Activated CD4-positive, alpha-beta T cell treated with anti-CD3 and anti-CD28 coated beads, Interleukin-2, Interleukin-4, amounts not matched to agents 100 ng/mL and 50 ng/mL, durations not matched to agents 16 hours and 8 hours (primary cell): ENCODE data around the gene IGSF9.

Experiments used
- DNase-seq: peaks from one replicate; pipeline ENCODE4 v3.0.0-alpha.2; 2020; ENCODE audit warnings: low spot score

IGSF9 gene

GRCh38 chr1:159945483-159946241 lies at the start of gene IGSF9:
TSS of gene IGSF9 (minus strand) at chr1:159945613. CDS start at chr1:159943454, 2,159 bp downstream.
- DNase-seq = peak; percentile 37

GRCh38 chr1:159994896-159995295 lies 49.5 kb upstream of the IGSF9 start:
- DNase-seq = no peak

GRCh38 chr1:159993911-159994310 lies 48.5 kb upstream of the IGSF9 start:
- DNase-seq = no peak

GRCh38 chr1:159992161-159992560 lies 46.7 kb upstream of the IGSF9 start:
- no peak for DNase-seq

GRCh38 chr1:159991513-159991912 lies 46.1 kb upstream of the IGSF9 start:
- peak; percentile 17 for DNase-seq

GRCh38 chr1:159990005-159990404 lies 44.6 kb upstream of the IGSF9 start:
- DNase-seq = no peak

GRCh38 chr1:159989581-159989980 lies 44.2 kb upstream of the IGSF9 start:
- no peak for DNase-seq

GRCh38 chr1:159988006-159988405 lies 42.6 kb upstream of the IGSF9 start:
- DNase-seq = no peak

- no peak for DNase-seq
Observed at GRCh38 chr1:159987186-159987585, 41.8 kb upstream of the IGSF9 start.

- no peak for DNase-seq
Observed at GRCh38 chr1:159986531-159986930, 41.1 kb upstream of the IGSF9 start.

GRCh38 chr1:159986093-159986492 lies 40.7 kb upstream of the IGSF9 start:
- no peak for DNase-seq

- no peak for DNase-seq
Observed at GRCh38 chr1:159985473-159985872, 40.1 kb upstream of the IGSF9 start.

- no peak for DNase-seq
Observed at GRCh38 chr1:159983681-159984080, 38.3 kb upstream of the IGSF9 start.

GRCh38 chr1:159982280-159982679 lies 36.9 kb upstream of the IGSF9 start:
- DNase-seq = no peak

- DNase-seq = no peak
Observed at GRCh38 chr1:159981351-159982055, 36.1 kb upstream of the IGSF9 start.

GRCh38 chr1:159980786-159981185 lies 35.4 kb upstream of the IGSF9 start:
- no peak for DNase-seq

GRCh38 chr1:159980076-159980475 lies 34.7 kb upstream of the IGSF9 start:
- DNase-seq = no peak

- DNase-seq = no peak
Observed at GRCh38 chr1:159979257-159979656, 33.8 kb upstream of the IGSF9 start.

GRCh38 chr1:159978107-159978398 lies 32.6 kb upstream of the IGSF9 start:
- DNase-seq = no peak

- no peak for DNase-seq
Observed at GRCh38 chr1:159977364-159978106, 32.1 kb upstream of the IGSF9 start.

- DNase-seq = no peak
Observed at GRCh38 chr1:159974350-159974965, 29.0 kb upstream of the IGSF9 start.

- no peak for DNase-seq
Observed at GRCh38 chr1:159973350-159973940, 28.0 kb upstream of the IGSF9 start.
